WTC11 (cell line): ENCODE measurements around the gene SMO. TPM values are rescaled to one million over a fixed set of nuclear protein-coding genes. Genes with fewer than 3 reads are reported as not detected.

Experiments
- ATAC-seq: fragments of 200-7000 bp; cut with Tn5 transposase; 2 replicates; pipeline ENCODE4 v1.10.0; 2021; ENCODE audit warnings: mild to moderate bottlenecking, moderate library complexity
- CTCF ChIA-PET: fragments of 300-600 bp; sonication (Branson Sonifier 250); formaldehyde crosslinking; loops from one replicate; lab custom pipeline; 2021; ENCODE audit warnings: antibody characterized with exemption; lab: Charles Lee
- POLR2A ChIA-PET: fragments of 350-600 bp; sonication (Branson Sonifier 250); formaldehyde crosslinking; loops from one replicate; lab custom pipeline; 2021; ENCODE audit warnings: antibody characterized with exemption; lab: Charles Lee
- DNase-seq: peaks from one replicate; pipeline ENCODE4 v3.0.0; 2021; ENCODE audit warnings: low spot score
- H3K27ac Mint-ChIP-seq: 2 replicates; pipeline ENCODE4 v1.8.0; 2021; ENCODE audit warnings: mixed read lengths
- H3K27me3 Mint-ChIP-seq: 2 replicates; pipeline ENCODE4 v1.8.0; 2021; ENCODE audit warnings: low read depth, mild to moderate bottlenecking, moderate library complexity, mixed read lengths
- H3K36me3 Mint-ChIP-seq: 2 replicates; pipeline ENCODE4 v1.8.0; 2021; ENCODE audit warnings: mixed read lengths
- H3K4me1 Mint-ChIP-seq: 2 replicates; pipeline ENCODE4 v1.8.0; 2022; ENCODE audit warnings: mixed read lengths
- H3K4me3 Mint-ChIP-seq: 2 replicates; pipeline ENCODE4 v1.8.0; 2021; ENCODE audit warnings: mild to moderate bottlenecking, moderate library complexity, mixed read lengths
- H3K9me3 Mint-ChIP-seq: 2 replicates; pipeline ENCODE4 v1.8.0; 2021; ENCODE audit warnings: mixed read lengths
- ETV6 ChIP-seq: sonication (generic); formaldehyde crosslinking; IDR thresholded peaks from 2 replicates; pipeline ENCODE4 v1.8.1; 2022; ENCODE audit warnings: mild to moderate bottlenecking, missing genetic modification reagents
- FOXP1 ChIP-seq: sonication (generic); formaldehyde crosslinking; IDR thresholded peaks from 2 replicates; pipeline ENCODE4 v1.8.0; 2022; ENCODE audit warnings: missing genetic modification reagents, mild to moderate bottlenecking, moderate library complexity, borderline replicate concordance
- GABPB1 ChIP-seq: sonication (generic); formaldehyde crosslinking; IDR thresholded peaks from 2 replicates; pipeline ENCODE4 v1.8.1; 2023; ENCODE audit warnings: mild to moderate bottlenecking, missing genetic modification reagents
- NFATC4 ChIP-seq: fragments of 250-450 bp; sonication (Bioruptor Pico); IDR thresholded peaks from 2 replicates; pipeline ENCODE4 v1.9.0; 2021; ENCODE audit warnings: mild to moderate bottlenecking
- NFE2L1 ChIP-seq: sonication (generic); formaldehyde crosslinking; IDR thresholded peaks from 2 replicates; pipeline ENCODE4 v1.8.1; 2023; ENCODE audit warnings: missing genetic modification reagents
- NFYB ChIP-seq: sonication (generic); formaldehyde crosslinking; conservative IDR thresholded peaks from 2 replicates; pipeline ENCODE4 v1.8.0; 2022; ENCODE audit warnings: low read depth, missing genetic modification reagents
- NR2C2 ChIP-seq: sonication (generic); formaldehyde crosslinking; IDR thresholded peaks from 2 replicates; pipeline ENCODE4 v1.8.0; 2022; ENCODE audit warnings: mild to moderate bottlenecking, missing genetic modification reagents
- ZNF219 ChIP-seq: sonication (generic); formaldehyde crosslinking; IDR thresholded peaks from 2 replicates; pipeline ENCODE4 v1.8.0; 2023; ENCODE audit warnings: missing genetic modification reagents, mild to moderate bottlenecking, borderline replicate concordance
- ZNF671 ChIP-seq: fragments of 250-450 bp; sonication (Bioruptor Pico); IDR thresholded peaks from 2 replicates; pipeline ENCODE4 v1.8.0; 2021; ENCODE audit warnings: mild to moderate bottlenecking
- total RNA-seq: library from RNA; stranded (reverse); gene quantifications from 3 replicates; pipeline ENCODE4 v1.2.3, GENCODE V29; 2021
- TF ChIP-seq, protein P1 (sequence below): sonication (generic); formaldehyde crosslinking; IDR thresholded peaks from 2 replicates; pipeline ENCODE4 v1.8.0; 2022; ENCODE audit warnings: missing genetic modification reagents
- TF ChIP-seq, protein P2 (sequence below): sonication (generic); formaldehyde crosslinking; conservative IDR thresholded peaks from 2 replicates; pipeline ENCODE4 v1.8.1; 2022; ENCODE audit warnings: mild to moderate bottlenecking, missing genetic modification reagents
- TF ChIP-seq, protein P3 (sequence below): sonication (generic); formaldehyde crosslinking; IDR thresholded peaks from 2 replicates; pipeline ENCODE4 v1.8.0; 2022; ENCODE audit warnings: mild to moderate bottlenecking, missing genetic modification reagents
- TF ChIP-seq, protein P4 (sequence below): sonication (generic); formaldehyde crosslinking; IDR thresholded peaks from 2 replicates; pipeline ENCODE4 v1.8.0; 2022; ENCODE audit warnings: mild to moderate bottlenecking, missing genetic modification reagents
- TF ChIP-seq, protein P5 (sequence below): fragments of 250-450 bp; sonication (Bioruptor Pico); IDR thresholded peaks from 2 replicates; pipeline ENCODE4 v1.9.0; 2021; ENCODE audit warnings: mild to moderate bottlenecking
- TF ChIP-seq, protein P6 (sequence below): fragments of 250-450 bp; sonication (Bioruptor Pico); IDR thresholded peaks from 2 replicates; pipeline ENCODE4 v1.9.0; 2021; ENCODE audit warnings: moderate library complexity, mild to moderate bottlenecking, inconsistent platforms, borderline replicate concordance
- TF ChIP-seq, protein P7 (sequence below): fragments of 200-600 bp; IDR thresholded peaks from 2 replicates; pipeline ENCODE4 v1.8.0; 2022; ENCODE audit warnings: antibody characterized with exemption

Gene SMO
- total RNA-seq, 1 experiment from 2014 or later, result 56.9 TPM

DNA sequence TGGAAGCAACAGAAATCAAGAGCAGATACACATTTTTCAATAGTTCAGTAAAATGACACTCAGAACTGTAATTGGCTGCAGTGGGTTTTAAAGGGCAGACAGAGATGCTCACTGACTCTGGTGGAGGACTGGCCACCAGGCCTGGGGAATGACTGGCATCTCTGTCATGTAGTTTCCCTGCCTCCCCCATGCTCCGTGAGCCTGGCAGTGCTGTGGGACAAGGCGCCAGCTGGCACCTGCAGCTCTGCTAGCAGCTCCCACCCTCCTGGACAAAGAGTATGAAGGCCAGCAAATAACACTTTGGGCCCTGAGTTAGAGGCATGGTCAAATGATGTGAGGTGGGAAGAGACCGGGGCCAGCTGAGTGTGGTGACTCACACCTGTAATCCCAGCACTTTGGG is 28.9 kb upstream of the SMO start (continued):
- TF ChIP-seq, protein P1, sequence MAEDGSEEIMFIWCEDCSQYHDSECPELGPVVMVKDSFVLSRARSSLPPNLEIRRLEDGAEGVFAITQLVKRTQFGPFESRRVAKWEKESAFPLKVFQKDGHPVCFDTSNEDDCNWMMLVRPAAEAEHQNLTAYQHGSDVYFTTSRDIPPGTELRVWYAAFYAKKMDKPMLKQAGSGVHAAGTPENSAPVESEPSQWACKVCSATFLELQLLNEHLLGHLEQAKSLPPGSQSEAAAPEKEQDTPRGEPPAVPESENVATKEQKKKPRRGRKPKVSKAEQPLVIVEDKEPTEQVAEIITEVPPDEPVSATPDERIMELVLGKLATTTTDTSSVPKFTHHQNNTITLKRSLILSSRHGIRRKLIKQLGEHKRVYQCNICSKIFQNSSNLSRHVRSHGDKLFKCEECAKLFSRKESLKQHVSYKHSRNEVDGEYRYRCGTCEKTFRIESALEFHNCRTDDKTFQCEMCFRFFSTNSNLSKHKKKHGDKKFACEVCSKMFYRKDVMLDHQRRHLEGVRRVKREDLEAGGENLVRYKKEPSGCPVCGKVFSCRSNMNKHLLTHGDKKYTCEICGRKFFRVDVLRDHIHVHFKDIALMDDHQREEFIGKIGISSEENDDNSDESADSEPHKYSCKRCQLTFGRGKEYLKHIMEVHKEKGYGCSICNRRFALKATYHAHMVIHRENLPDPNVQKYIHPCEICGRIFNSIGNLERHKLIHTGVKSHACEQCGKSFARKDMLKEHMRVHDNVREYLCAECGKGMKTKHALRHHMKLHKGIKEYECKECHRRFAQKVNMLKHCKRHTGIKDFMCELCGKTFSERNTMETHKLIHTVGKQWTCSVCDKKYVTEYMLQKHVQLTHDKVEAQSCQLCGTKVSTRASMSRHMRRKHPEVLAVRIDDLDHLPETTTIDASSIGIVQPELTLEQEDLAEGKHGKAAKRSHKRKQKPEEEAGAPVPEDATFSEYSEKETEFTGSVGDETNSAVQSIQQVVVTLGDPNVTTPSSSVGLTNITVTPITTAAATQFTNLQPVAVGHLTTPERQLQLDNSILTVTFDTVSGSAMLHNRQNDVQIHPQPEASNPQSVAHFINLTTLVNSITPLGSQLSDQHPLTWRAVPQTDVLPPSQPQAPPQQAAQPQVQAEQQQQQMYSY, result no peak

DNA sequence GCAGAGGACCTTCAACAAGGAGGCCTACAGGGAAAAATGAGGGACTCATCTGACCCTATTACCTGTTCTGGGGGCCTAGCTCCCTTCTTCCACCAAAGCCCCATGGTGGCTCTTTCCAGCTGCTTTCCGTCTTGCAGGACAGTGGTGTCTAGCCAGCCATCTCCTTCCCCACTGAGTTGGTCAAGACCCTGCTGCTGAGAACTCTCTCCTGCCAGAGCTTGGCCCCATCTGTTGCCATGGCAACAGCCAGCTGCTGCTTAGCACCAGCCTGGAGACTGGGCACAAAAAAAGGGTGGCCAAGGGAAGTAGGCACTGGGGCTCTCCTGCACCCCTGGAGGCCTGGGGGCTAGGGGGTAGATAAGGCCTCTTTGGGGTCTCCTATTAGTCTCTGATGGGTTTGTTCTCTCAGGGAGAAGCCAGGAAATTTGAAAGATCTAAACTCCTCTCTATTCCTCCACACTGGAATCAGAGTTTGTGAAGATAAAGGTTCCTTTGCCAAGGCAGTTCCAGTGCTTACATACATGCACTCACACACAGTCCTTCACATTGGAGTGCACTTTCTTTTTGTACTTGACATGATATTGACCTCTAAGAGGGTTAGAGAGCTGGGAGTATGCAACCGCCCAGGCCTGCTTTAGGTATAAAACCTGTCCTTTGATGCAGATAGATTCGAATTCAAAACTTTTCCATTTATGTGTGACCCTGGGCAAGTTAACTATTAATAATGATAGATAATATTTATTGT is 28.1 kb upstream of the SMO start:
- ChIA-PET POLR2A (no interaction called here), CTCF (interaction anchor here (1.6 to 2.0 kb wide), 2 partner anchors 51 to 54 kb away, joined by 6 to 9 read pairs; no protein-coding TSS in a partner anchor)
- peaks cover 11% of the 10 kb centered on the region for H3K9me3 Mint-ChIP-seq

More for the DNA sequence above, 28.1 kb upstream of the SMO start:
- Mint-ChIP-seq H3K36me3 (peaks cover 6% of the 10 kb centered on the region), H3K4me1 (no peaks in the 10 kb centered on the region), H3K27me3 (no peaks in the 10 kb centered on the region; the same call in 1 of the 2 replicates), H3K27ac (no peak overlapping the region), H3K4me3 (no peak overlapping the region)
- DNase-seq, result peak; percentile 35
- TF ChIP-seq NFE2L1 (CRISPR knock-in tag) (no peak), NFATC4 (CRISPR knock-in tag) (no peak), ETV6 (no peak), ZNF671 (CRISPR knock-in tag) (no peak), NFYB (no peak), ZNF219 (CRISPR knock-in tag) (no peak), NR2C2 (no peak), GABPB1 (CRISPR knock-in tag) (no peak), FOXP1 (CRISPR knock-in tag) (no peak)
- TF ChIP-seq, protein P2, sequence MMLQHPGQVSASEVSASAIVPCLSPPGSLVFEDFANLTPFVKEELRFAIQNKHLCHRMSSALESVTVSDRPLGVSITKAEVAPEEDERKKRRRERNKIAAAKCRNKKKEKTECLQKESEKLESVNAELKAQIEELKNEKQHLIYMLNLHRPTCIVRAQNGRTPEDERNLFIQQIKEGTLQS (CRISPR knock-in tag), result no peak
- TF ChIP-seq, protein P3, sequence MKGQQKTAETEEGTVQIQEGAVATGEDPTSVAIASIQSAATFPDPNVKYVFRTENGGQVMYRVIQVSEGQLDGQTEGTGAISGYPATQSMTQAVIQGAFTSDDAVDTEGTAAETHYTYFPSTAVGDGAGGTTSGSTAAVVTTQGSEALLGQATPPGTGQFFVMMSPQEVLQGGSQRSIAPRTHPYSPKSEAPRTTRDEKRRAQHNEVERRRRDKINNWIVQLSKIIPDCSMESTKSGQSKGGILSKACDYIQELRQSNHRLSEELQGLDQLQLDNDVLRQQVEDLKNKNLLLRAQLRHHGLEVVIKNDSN (CRISPR knock-in tag), result no peak
- TF ChIP-seq, protein P4, sequence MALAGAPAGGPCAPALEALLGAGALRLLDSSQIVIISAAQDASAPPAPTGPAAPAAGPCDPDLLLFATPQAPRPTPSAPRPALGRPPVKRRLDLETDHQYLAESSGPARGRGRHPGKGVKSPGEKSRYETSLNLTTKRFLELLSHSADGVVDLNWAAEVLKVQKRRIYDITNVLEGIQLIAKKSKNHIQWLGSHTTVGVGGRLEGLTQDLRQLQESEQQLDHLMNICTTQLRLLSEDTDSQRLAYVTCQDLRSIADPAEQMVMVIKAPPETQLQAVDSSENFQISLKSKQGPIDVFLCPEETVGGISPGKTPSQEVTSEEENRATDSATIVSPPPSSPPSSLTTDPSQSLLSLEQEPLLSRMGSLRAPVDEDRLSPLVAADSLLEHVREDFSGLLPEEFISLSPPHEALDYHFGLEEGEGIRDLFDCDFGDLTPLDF, result no peak
- TF ChIP-seq, protein P5, sequence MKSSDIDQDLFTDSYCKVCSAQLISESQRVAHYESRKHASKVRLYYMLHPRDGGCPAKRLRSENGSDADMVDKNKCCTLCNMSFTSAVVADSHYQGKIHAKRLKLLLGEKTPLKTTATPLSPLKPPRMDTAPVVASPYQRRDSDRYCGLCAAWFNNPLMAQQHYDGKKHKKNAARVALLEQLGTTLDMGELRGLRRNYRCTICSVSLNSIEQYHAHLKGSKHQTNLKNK (CRISPR knock-in tag), result no peak
- TF ChIP-seq, protein P6, sequence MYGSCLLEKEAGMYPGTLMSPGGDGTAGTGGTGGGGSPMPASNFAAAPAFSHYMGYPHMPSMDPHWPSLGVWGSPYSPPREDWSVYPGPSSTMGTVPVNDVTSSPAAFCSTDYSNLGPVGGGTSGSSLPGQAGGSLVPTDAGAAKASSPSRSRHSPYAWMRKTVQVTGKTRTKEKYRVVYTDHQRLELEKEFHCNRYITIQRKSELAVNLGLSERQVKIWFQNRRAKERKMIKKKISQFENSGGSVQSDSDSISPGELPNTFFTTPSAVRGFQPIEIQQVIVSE (CRISPR knock-in tag), result no peak
- TF ChIP-seq, protein P7, sequence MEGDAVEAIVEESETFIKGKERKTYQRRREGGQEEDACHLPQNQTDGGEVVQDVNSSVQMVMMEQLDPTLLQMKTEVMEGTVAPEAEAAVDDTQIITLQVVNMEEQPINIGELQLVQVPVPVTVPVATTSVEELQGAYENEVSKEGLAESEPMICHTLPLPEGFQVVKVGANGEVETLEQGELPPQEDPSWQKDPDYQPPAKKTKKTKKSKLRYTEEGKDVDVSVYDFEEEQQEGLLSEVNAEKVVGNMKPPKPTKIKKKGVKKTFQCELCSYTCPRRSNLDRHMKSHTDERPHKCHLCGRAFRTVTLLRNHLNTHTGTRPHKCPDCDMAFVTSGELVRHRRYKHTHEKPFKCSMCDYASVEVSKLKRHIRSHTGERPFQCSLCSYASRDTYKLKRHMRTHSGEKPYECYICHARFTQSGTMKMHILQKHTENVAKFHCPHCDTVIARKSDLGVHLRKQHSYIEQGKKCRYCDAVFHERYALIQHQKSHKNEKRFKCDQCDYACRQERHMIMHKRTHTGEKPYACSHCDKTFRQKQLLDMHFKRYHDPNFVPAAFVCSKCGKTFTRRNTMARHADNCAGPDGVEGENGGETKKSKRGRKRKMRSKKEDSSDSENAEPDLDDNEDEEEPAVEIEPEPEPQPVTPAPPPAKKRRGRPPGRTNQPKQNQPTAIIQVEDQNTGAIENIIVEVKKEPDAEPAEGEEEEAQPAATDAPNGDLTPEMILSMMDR, result no peak
- peak; percentile 60; the same call in 1 of the 2 replicates for ATAC-seq
